ENCODE measurements around the gene ARHGAP44. TPM values are rescaled to one million over a fixed set of nuclear protein-coding genes. Genes with fewer than 3 reads are reported as not detected.

ARHGAP44 gene
- total and polyA plus RNA-seq, 2 experiments from 2014 or later: 4.6 to 5.4 TPM

DNA sequence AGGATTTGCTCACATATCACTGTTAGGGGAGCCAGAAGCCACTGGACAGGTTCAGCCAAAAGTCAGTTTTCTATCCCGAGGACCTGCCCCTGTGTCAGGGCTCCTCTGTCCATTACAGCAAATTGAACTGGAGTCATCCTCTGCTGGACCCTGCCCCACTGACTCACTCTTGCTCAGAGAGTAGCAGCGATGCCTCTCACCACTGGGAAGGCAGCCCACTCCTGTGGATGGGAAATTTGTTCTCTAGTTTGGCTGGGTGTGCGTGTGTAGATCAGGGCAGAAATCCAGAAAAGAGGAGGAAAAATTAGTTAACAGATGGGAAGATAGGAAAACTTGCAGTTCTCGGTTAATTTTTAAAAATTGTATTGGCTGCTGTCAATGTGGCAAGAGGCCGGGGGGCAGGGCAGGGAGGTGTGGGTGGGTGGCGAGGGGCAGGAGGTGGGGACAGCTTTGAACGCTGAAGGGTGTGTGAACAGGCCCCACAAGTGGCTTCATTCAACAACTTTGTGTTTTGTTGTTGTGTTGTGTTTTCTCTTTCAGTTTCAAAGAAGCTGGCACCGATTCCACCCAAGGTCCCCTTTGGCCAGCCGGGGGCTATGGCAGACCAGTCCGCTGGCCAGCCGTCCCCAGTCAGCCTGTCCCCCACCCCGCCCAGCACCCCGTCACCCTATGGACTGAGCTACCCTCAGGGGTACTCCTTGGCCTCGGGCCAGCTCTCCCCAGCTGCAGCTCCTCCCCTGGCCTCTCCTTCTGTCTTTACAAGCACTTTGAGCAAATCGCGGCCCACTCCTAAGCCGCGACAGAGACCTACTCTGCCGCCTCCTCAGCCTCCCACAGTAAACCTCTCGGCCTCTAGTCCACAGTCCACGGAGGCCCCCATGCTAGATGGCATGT lies 194.9 kb downstream of the ARHGAP44 start:
- no peaks in the 10 kb centered on the region for H4K20me1 ChIP-seq (ENCODE audit: insufficient read depth, poor library complexity, severe bottlenecking)
- no peaks in the 10 kb centered on the region for H3K9me3 ChIP-seq (ENCODE audit: low read depth)
- no peaks in the 10 kb centered on the region for H3K79me2 ChIP-seq
- H3K36me3 ChIP-seq (replicated peaks; ENCODE audit: insufficient read depth, low read depth): no peaks in the 10 kb centered on the region
- no peak overlapping the region for H3K4me2 ChIP-seq
- 89% methylated on average over 18 of the region's 21 CpGs for WGBS (ENCODE audit: low lambda C conversion rate, missing lambda C conversion rate)
- no peak overlapping the region for H3K4me3 ChIP-seq
- no peak overlapping the region for H3K27ac ChIP-seq
- H3K9me2 ChIP-seq (replicated peaks; ENCODE audit: insufficient read depth): no peaks in the 10 kb centered on the region
- TF ChIP-seq EZH2phosphoT487 (IDR thresholded peaks at IDR 0.05; ENCODE audit: low read depth, severe bottlenecking, unreplicated experiment) (no peak), EZH2 (IDR thresholded peaks at IDR 0.05; ENCODE audit: borderline replicate concordance) (no peak)
- TF ChIP-seq, protein P1, sequence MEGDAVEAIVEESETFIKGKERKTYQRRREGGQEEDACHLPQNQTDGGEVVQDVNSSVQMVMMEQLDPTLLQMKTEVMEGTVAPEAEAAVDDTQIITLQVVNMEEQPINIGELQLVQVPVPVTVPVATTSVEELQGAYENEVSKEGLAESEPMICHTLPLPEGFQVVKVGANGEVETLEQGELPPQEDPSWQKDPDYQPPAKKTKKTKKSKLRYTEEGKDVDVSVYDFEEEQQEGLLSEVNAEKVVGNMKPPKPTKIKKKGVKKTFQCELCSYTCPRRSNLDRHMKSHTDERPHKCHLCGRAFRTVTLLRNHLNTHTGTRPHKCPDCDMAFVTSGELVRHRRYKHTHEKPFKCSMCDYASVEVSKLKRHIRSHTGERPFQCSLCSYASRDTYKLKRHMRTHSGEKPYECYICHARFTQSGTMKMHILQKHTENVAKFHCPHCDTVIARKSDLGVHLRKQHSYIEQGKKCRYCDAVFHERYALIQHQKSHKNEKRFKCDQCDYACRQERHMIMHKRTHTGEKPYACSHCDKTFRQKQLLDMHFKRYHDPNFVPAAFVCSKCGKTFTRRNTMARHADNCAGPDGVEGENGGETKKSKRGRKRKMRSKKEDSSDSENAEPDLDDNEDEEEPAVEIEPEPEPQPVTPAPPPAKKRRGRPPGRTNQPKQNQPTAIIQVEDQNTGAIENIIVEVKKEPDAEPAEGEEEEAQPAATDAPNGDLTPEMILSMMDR (IDR thresholded peaks at IDR 0.05; ENCODE audit: poor library complexity): no peak
- H3K4me1 ChIP-seq (ENCODE audit: insufficient read depth): no peaks in the 10 kb centered on the region
- no peaks in the 10 kb centered on the region for H3K27me3 ChIP-seq
- no peak for DNase-seq (ENCODE audit: low spot score)
- H2AFZ ChIP-seq: no peak overlapping the region

DNA sequence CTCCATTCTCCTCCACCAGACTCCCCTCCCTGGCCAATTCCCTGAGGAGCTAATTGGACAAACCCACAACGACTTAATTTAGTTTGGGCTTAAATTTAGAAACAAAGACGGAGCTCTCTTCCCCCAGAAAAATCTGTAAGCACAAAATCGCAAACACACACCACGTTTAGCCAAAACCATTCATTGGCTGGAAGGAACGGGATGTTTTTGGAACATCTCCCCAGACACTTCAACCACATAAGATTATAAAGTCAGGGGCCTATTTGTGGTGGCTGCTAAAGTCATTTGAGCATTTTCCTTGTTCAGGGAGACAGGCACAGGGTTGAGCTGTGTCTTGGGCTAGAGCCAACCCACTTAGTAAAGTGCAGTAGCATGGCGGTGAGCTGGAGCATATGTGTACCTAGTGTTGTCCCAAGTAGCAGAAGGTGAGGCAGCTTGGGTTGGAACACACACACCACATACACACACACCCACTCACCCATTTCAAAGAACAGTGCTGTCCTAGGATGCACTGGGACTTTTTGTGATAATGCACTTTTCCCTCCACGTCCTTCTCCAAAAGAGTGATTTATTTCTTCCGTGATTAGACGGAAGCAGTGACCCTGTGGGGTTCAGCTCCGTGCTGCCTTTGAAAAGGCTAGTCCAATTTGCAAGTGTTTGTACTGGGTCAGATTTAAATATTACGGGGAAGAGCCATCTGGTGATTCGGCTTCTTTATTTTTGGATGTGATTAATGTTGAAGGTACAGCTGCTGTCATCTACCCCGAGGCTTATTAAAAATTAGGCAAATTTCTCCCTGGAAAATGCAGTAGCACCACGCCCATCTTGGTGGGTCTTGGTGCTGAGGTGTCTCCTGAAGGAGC lies 196.4 kb downstream of the ARHGAP44 start:
- WGBS (ENCODE audit: low lambda C conversion rate, missing lambda C conversion rate): 84% methylated on average over 14 of the region's 14 CpGs
- Histone ChIP-seq H3K36me3 (replicated peaks; ENCODE audit: insufficient read depth, low read depth) (no peaks in the 10 kb centered on the region), H3K79me2 (no peaks in the 10 kb centered on the region), H3K27ac (no peak overlapping the region), H4K20me1 (ENCODE audit: insufficient read depth, poor library complexity, severe bottlenecking) (no peaks in the 10 kb centered on the region), H3K9me2 (replicated peaks; ENCODE audit: insufficient read depth) (no peaks in the 10 kb centered on the region), H3K4me1 (ENCODE audit: insufficient read depth) (no peaks in the 10 kb centered on the region), H2AFZ (no peak overlapping the region), H3K27me3 (no peaks in the 10 kb centered on the region), H3K9me3 (ENCODE audit: low read depth) (no peaks in the 10 kb centered on the region), H3K4me2 (no peak overlapping the region), H3K4me3 (no peak overlapping the region)
- TF ChIP-seq, protein P1 (IDR thresholded peaks at IDR 0.05; ENCODE audit: poor library complexity): no peak
- no peak for TF ChIP-seq EZH2phosphoT487 (IDR thresholded peaks at IDR 0.05; ENCODE audit: low read depth, severe bottlenecking, unreplicated experiment)
- no peak for TF ChIP-seq EZH2 (IDR thresholded peaks at IDR 0.05; ENCODE audit: borderline replicate concordance)
- DNase-seq (ENCODE audit: low spot score): no peak

DNA sequence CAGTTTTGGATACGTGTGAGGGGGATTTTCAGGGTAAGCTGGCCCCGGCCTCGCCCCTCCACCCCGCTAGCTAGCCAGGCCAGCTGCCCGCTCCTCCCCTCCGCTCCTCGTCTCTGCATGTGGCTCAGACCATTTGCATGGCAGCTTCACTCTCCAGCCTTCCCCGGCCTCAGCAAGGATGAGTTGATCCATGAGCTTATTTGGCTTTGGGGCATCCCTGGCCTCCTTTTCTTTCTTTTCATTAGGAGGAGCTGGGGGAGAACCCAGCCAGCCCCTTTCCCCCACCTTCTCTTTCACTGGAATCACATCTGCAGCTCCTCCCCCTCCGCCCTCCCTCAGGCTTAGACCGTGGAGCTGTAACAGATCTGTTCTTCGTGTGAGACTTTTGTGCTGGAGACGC lies 197.8 kb downstream of the ARHGAP44 start:
- Histone ChIP-seq H3K9me2 (replicated peaks; ENCODE audit: insufficient read depth) (no peaks in the 10 kb centered on the region), H3K79me2 (no peaks in the 10 kb centered on the region), H3K27me3 (no peaks in the 10 kb centered on the region), H4K20me1 (ENCODE audit: insufficient read depth, poor library complexity, severe bottlenecking) (no peaks in the 10 kb centered on the region), H3K4me2 (no peak overlapping the region), H3K9me3 (ENCODE audit: low read depth) (no peaks in the 10 kb centered on the region), H2AFZ (no peak overlapping the region), H3K27ac (no peak overlapping the region), H3K36me3 (replicated peaks; ENCODE audit: insufficient read depth, low read depth) (no peaks in the 10 kb centered on the region), H3K4me1 (ENCODE audit: insufficient read depth) (no peaks in the 10 kb centered on the region), H3K4me3 (no peak overlapping the region)
- TF ChIP-seq, protein P1 (IDR thresholded peaks at IDR 0.05; ENCODE audit: poor library complexity): no peak
- TF ChIP-seq EZH2phosphoT487 (IDR thresholded peaks at IDR 0.05; ENCODE audit: low read depth, severe bottlenecking, unreplicated experiment) (no peak), EZH2 (IDR thresholded peaks at IDR 0.05; ENCODE audit: borderline replicate concordance) (no peak)
- 73% methylated on average over 12 of the region's 12 CpGs for WGBS (ENCODE audit: low lambda C conversion rate, missing lambda C conversion rate)
- no peak for DNase-seq (ENCODE audit: low spot score)
